Kidney (tissue), 2 donors: ENCODE results near the gene NLRC5. TPM values are rescaled to one million over a fixed set of nuclear protein-coding genes. Genes with fewer than 3 reads are reported as not detected.

Source experiments
- polyA plus RNA-seq: library from polyadenylated mRNA; stranded (reverse); fragments of 350-450 nt; fragmentation: Illumina TruSeq; extraction: RNeasy Lipid Tissue Mini Kit (QIAGEN cat#74804); gene quantifications from one replicate; pipeline ENCODE4 v1.2.3, GENCODE V29; 2014; ENCODE audit warnings: low read depth, low replicate concordance; ENCODE audit not compliant: insufficient read depth
- total RNA-seq: library from RNA; stranded (reverse); fragmentation: NEBNext Ultra II Directional; extraction: Animal tissue kit (Norgen Biotek cat#: 25700); gene quantifications from one replicate; pipeline ENCODE4 v1.2.1, GENCODE V29; 2021
- donor health status: DM: yes; HTN: yes; CAD: no.

The NLRC5 gene
- total and polyA plus RNA-seq, 2 donors from 2014 or later = 7.1 to 55.6 TPM

Other genes with a start within 250 kb of the NLRC5 start
- 5.4 TPM for gene SLC12A3, start 124.3 kb upstream of the NLRC5 start, total RNA-seq
- 277 TPM for gene SLC12A3, start 124.3 kb upstream of the NLRC5 start, polyA plus RNA-seq
- gene HERPUD1, start 57.4 kb upstream of the NLRC5 start, total RNA-seq = 209 TPM
- 234 TPM for gene HERPUD1, start 57.4 kb upstream of the NLRC5 start, polyA plus RNA-seq
- 1.3 TPM for gene CETP, start 27.6 kb upstream of the NLRC5 start, total RNA-seq
- gene CETP, start 27.6 kb upstream of the NLRC5 start, polyA plus RNA-seq = 2.1 TPM
- gene CPNE2, start 103.0 kb downstream of the NLRC5 start, total RNA-seq = 24.1 TPM
- gene CPNE2, start 103.0 kb downstream of the NLRC5 start, polyA plus RNA-seq = 33.1 TPM
- 84.6 TPM for gene PSME3IP1, start 196.5 kb downstream of the NLRC5 start, total RNA-seq
- gene PSME3IP1, start 196.5 kb downstream of the NLRC5 start, polyA plus RNA-seq = 79.1 TPM
- 32.2 TPM for gene RSPRY1, start 196.8 kb downstream of the NLRC5 start, total RNA-seq
- 14.4 TPM for gene RSPRY1, start 196.8 kb downstream of the NLRC5 start, polyA plus RNA-seq